Measurements from ENCODE around the gene MCUB. TPM values are rescaled to one million over a fixed set of nuclear protein-coding genes. Genes with fewer than 3 reads are reported as not detected.

MCUB gene
- total RNA-seq, 1 experiment from 2014 or later, result 14.8 TPM

DNA sequence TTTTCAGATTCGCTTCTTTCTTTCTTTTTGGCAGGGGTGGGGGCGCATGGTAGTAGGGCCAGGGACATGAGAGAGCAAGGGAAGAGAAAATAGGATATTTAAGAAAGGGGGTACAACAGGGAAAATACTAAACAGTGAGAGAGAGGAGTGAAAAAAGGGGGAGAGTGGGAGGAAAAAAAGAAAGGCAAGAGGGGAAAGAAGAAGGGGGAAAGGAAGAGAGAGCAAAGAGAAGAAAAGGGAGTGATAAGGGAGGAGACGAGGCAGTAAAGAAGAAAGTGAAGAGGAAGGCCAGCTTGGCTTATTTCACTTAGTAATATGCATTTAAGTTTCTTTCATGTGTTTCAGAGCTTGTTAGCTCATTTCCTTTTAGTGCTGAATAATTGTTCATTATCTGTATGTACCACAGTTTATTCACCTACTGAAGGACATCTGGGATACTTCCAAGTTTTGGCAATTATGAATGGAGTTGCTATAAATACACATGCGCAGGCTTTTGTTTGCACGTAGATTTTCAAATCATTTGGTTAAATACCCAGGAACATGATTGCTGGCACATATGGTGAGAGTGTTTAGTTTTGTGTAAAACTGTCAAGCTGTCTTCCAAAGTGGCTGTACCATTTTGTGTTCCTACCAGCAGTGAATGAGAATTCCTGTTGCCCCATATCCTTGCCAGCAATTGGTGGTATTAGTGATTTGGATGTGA lies 105.9 kb downstream of the MCUB start:
- Histone ChIP-seq H3K27me3 (ENCODE audit: insufficient read depth, low read length) (no peaks in the 10 kb centered on the region), H4K5ac (ENCODE audit: insufficient read length, low read depth, low read length) (no peak overlapping the region), H3K23ac (ENCODE audit: insufficient read length, low read depth, low read length) (no peak overlapping the region), H2BK20ac (ENCODE audit: low read depth, low read length, poor library complexity, severe bottlenecking) (no peak overlapping the region), H3K27ac (ENCODE audit: insufficient read length, low read depth, low read length) (no peak overlapping the region), H2AK5ac (ENCODE audit: insufficient read length, low read length) (no peak overlapping the region), H3K9me3 (ENCODE audit: control insufficient read depth, low read depth, low read length) (no peaks in the 10 kb centered on the region), H3T11ph (ENCODE audit: low read length) (no peak overlapping the region), H3K4me1 (ENCODE audit: insufficient read depth, low read length) (no peaks in the 10 kb centered on the region), H2BK12ac (ENCODE audit: insufficient read length, low read depth, low read length) (no peak overlapping the region), H3K4me2 (ENCODE audit: insufficient read depth, insufficient read length, low read length) (no peak overlapping the region), H4K91ac (ENCODE audit: insufficient read length, low read depth, low read length) (no peak overlapping the region), H3K79me2 (ENCODE audit: insufficient read depth, low read length) (no peaks in the 10 kb centered on the region), H2AFZ (ENCODE audit: low read length) (no peak overlapping the region), H3K79me1 (ENCODE audit: insufficient read depth, low read depth, low read length, poor library complexity, severe bottlenecking) (no peaks in the 10 kb centered on the region), H4K20me1 (ENCODE audit: control insufficient read depth, insufficient read depth, insufficient read length) (no peaks in the 10 kb centered on the region), H3K56ac (ENCODE audit: insufficient read length, low read depth, low read length) (no peak overlapping the region), H3K23me2 (ENCODE audit: insufficient read length, low read depth, low read length, poor library complexity, severe bottlenecking) (no peaks in the 10 kb centered on the region), H4K8ac (replicated peaks; ENCODE audit: insufficient read length, low read depth, low read length) (no peak overlapping the region), H3K14ac (ENCODE audit: insufficient read depth, low read length) (no peak overlapping the region), H2BK15ac (ENCODE audit: low read depth, low read length) (no peak overlapping the region), H3K4ac (ENCODE audit: low read depth, low read length) (no peak overlapping the region), H2BK120ac (ENCODE audit: low read depth, low read length, poor library complexity, severe bottlenecking) (no peak overlapping the region), H3K9ac (ENCODE audit: extremely low read depth, insufficient read length, low read length) (no peak overlapping the region), H3K18ac (ENCODE audit: insufficient read length, low read depth, low read length) (no peak overlapping the region), H2BK5ac (ENCODE audit: insufficient read length, low read length) (no peak overlapping the region)
- TF ChIP-seq, protein P1, sequence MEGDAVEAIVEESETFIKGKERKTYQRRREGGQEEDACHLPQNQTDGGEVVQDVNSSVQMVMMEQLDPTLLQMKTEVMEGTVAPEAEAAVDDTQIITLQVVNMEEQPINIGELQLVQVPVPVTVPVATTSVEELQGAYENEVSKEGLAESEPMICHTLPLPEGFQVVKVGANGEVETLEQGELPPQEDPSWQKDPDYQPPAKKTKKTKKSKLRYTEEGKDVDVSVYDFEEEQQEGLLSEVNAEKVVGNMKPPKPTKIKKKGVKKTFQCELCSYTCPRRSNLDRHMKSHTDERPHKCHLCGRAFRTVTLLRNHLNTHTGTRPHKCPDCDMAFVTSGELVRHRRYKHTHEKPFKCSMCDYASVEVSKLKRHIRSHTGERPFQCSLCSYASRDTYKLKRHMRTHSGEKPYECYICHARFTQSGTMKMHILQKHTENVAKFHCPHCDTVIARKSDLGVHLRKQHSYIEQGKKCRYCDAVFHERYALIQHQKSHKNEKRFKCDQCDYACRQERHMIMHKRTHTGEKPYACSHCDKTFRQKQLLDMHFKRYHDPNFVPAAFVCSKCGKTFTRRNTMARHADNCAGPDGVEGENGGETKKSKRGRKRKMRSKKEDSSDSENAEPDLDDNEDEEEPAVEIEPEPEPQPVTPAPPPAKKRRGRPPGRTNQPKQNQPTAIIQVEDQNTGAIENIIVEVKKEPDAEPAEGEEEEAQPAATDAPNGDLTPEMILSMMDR (conservative IDR thresholded peaks at IDR 0.05), result no peak
- Mint-ChIP-seq H3K27ac (no peak overlapping the region), H3K4me1 (peaks cover 18 to 21% of the 10 kb centered on the region in 2 experiments), H3K4me3 (no peak overlapping the region), H3K36me3 (ENCODE audit: insufficient read depth in 1 of 3, low read depth in 3 of 3) (peaks cover 0 to 2% (median 0%) of the 10 kb centered on the region in 3 experiments; a peak in 1 of 7 replicates), H3K27me3 (ENCODE audit: low read depth) (no peaks in the 10 kb centered on the region), H3K9me3 (no peaks in the 10 kb centered on the region)
- no peak for DNase-seq
- WGBS (ENCODE audit: extremely low coverage, insufficient read length, low lambda C conversion rate), result no CpG with 5 or more reads among the region's 5 CpGs

Data from H9 (cell line).